CMK (cell line): ENCODE measurements around the gene MORC2.
A peak's percentile ranks its signal among the peaks of the same experiment; 100 is the strongest.

Source experiments
- DNase-seq: peaks from one replicate; pipeline ENCODE4 v3.0.0-alpha.2; 2010; ENCODE audit warnings: low read depth

The MORC2 gene

DNA sequence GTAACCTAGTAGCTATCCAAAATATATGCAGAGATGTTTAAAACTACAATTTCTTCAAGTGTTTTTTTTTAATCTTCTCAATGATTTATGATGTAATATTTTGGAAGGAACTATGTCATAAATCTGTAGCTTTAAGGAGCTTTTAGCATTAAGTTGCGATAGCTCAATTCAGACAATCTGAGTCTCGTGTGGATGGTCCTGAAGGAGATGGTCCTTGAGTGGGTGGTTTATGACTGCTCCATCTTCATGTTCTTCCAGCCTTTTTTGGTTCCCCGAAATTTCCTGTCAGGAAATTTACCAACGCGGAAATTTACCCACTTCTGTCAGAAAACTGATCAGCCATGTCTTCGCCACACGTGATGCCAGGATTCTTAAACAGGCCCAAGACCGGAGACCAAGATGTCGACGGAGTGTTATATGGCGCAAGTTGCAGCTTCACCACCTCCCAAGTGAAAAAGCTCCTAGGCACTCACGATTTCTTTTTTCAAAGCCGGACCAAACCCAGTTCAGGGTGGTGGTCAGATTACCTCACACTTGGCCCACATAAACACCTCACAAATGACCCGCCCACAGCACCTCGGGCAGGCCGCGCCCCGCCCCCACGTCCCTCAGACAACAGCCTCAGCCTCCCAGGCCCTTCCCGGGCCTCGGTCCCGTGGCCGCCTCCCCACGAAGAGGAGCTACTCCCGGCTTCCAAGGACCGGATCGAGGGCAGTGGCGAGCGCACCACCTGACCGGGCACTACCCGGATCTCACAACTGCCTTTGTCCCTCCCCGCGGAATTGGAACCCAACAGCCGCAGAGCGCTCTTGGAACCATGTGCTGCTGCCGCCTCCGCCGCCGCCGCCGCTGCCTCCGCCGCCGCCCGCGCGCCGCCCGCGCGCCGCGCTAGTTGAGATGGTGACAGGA, at the start of gene MORC2:
Gene MORC2 (minus strand): TSS at position 760 of the 909 bp plus-strand sequence. CDS start 885 bp downstream, outside the sequence.
- no peak for DNase-seq

DNA sequence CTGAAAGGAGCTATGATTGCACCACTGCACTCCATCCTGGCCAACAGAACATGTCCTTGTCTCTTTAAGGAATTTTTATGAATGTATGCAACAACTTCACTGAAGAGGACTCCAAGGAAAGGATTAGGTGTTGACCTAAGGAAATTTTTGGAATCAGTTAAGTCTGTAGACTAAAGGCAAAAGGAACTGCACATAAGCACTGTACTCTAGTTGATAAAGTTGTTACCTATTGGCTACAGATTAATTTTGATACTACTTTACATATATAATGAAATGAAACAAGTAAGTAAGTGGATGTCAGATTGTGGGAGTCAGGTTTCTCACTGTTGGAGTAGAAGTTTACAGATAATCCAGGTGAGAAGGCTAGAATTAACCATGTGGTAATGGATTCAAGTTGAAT, 37.0 kb upstream of the MORC2 start:
- DNase-seq, result no peak

DNA sequence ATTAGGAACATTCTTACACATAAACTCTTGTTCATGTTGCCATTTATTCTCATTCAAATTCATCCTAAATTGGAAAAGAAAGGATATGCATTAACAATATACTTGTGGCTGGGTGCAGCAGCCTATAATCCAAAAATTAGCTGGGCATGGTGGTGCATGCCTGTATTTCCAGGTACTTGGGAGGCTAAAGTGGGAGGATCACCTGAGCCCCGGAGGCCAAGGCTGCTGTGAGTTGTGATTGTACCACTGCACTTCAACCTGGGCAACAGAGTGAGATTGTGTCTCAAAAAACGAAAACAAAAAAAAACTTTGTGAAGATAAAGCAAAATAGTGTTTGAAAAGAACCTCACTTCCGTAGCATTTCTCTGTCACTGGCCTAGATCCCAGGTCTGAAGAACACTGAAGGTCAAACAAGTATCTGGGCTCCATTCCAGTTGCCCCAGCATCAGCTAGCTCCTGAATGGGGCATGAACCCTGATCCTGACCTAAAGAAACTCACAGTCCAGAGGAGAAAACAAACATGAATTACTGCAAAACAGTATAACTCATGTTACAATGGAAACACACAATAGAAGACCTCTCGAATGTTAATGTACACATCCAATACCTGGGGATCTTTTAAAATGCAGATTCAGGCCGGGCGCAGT, 32.7 kb upstream of the MORC2 start:
- DNase-seq, result no peak

DNA sequence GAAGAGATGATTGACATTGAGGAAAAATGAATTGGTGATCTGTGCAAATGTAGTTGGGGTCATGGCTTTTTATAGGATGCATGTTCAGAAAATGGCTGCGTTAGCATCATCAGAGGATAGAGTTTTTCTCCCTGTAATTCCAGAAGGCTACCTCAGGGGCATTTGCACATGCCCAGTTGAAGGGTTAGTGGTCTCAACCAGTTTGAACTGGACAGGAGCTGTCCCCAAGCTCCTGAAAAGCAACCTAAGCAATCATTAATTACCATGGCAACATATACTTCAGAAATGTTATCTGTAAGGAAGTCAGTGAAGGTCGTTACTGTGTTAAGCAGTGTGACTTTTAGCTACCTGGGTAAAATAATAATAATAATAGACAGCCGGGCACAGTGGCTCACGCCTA, 29.8 kb upstream of the MORC2 start:
- DNase-seq, result no peak

DNA sequence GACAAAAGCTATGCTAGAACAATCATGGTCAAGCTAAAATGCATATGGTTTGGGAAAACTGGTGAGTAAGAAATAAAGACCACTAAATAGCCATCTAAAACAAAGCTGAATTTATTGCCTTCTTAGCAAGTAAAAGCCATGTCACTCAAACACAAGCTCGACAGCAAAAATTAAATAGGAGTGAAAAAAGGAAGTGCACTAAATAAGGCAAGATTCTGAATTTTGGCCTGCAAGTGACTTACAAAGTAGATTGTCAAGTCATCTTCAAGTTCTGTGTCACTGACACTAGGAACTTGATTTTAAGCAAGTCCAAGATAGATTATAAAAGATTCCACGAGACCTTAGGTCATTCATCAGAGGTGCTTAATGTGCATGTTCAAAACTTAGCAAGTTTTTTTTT, 27.9 kb upstream of the MORC2 start:
- no peak for DNase-seq

DNA sequence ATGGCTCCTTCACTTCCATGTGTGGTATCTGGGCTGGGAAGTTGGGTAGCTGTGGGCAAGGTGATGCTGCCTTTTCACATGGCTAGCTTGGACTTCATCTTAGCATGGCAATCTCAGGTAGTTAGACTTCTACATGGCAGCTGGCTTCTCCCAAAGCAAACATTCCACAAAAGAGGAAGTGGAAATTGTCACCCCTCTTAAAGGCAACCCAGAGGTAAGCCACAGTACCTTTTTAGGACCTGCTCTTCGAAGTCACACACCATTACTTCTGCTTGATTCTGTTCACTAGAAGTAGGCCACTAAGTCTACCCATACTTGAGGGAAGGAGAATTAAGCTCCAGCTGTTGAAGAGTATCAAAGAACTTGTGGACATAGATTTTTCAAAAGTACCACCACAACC, 26.4 kb upstream of the MORC2 start:
- DNase-seq, result no peak

DNA sequence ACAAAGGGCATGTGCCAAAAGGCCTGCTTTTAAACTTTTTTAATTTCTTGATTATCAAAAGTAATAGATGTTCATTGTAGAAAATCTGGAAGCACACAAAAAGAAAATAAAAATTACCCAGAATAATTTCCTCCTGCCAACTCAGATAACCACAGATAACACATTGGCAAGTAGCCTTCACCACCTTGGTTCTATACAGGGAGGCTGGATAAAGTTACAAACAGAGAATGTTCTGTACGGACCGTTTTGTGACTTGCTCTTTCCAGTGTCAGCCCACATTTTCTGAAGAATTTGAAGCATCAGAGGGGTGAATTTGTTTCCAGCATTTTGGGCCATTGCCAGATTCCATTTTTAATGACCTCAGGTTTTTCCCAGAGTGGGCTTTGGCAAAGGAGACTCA, 24.0 kb upstream of the MORC2 start:
- DNase-seq, result no peak

DNA sequence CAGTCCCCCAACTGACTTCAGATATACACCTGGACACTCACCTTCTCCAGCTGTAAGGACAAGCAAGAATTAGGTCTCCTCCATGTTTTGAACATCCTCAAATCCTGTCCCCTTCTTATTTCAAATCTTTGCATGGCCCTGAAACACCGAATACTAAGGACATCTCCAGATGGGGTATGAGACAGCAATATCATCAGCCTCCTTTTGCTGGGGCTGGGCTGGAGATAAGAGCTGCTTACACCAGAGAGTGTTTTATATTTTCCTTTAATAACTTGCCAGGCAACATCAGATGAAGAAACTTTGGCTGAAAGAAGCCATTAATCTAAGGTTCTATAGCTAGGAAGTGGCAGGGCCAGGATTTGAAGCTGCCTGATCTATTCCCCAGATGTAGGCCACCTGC, 22.1 kb upstream of the MORC2 start:
- no peak for DNase-seq

DNA sequence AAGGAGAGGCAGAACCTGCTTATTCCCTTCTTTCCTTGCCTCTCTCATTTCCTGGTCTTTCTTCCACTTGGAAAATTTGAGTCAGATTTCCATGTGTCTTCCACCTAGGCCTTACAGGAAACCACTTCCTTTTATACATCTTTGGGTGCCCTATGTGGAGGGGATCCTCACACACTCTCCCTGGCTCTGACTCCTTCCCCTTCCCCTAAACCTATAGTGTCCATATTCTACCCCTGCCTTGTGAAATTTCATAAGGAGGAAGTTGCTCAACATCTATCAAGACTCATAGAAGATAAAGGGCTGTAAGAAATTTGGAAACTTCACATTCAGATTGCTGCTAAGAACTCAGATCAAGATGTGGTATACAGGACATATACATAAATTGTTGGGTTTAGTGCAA, 20.9 kb upstream of the MORC2 start:
- no peak for DNase-seq

DNA sequence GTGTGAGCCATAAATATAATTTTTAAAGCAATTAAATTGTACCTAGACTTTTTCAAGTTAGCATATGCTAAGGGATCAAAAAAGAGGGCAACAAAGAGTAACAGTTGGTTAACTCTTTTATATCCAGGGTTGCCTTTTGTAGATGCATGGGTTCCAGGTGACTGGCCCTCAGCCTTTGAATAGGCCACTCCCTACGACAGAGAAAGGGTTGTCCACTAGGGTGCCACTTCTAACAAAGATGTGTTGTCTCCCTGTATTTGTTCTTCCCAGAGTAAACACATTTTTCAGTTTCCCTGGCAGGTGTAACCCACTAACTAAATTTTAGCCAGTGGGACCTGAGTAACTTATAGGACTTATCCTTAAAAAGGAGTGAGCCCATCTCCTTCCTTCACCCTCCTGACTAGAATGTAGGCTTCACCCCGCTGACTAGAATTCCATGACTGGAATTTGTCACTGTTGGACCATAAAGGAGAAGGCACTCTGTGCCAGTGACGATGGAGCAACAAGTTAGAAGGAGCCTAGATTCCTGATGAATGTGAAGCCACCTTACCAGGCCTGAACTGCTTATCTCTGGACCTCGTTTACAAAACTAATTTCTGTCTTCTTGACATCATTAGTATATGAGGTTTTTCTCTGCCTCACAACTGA, 17.1 kb upstream of the MORC2 start:
- DNase-seq, result no peak

DNA sequence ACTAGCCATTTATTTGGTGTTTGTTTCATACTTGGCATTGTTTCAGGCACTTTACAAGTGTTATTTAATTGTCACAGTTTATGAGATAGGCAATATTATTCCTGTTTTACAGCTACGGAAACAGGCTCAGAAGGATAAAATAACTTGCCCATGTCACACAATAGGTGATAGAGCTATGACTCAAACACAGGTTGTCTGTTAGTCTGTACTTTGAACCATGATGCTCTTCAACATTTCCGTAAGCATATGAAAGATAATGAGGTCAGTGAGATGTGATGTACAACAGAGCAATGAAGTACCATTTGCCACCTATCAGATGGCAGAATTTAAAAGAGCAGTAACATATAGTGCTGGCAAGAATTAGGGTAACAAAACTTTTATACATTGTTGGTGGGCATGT, 15.7 kb upstream of the MORC2 start:
- no peak for DNase-seq

DNA sequence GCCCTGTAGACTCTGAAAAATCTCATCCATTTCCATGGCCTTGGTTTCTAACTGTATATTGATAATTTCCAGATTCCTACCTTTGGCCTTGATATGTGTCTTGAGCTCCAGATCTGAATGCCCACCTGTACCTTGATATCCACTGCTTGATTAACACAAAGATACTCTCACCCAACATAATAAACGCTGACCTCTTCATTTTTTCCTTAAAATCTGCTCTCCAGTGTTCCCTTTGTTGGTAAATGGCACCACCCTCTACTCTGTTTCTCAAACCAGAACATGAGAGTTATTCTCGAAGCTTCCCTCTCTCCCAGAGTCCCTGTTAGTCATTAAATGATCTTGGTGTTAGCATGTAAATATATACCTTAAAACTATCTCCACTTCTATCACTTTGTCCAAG, 13.9 kb upstream of the MORC2 start:
- DNase-seq, result no peak

DNA sequence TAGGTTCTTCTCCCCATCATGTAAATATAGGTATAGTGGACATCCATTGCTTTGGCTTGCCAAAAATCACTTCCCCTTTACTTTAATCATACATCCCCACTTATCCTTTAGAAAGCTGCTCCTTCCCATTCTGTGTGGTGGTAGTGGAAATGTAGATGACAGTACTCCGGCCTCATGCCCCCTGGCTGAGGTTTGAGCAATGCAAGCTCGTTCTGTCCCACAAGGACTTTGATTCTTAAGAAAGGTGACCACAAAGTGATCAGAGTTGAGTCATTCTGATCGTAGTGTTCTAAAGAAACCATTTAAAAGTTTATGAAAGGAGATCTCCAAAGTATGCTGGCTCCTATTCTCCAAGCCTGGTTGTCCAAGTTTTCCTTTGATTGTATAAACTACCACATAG, 11.4 kb upstream of the MORC2 start:
- DNase-seq, result no peak

DNA sequence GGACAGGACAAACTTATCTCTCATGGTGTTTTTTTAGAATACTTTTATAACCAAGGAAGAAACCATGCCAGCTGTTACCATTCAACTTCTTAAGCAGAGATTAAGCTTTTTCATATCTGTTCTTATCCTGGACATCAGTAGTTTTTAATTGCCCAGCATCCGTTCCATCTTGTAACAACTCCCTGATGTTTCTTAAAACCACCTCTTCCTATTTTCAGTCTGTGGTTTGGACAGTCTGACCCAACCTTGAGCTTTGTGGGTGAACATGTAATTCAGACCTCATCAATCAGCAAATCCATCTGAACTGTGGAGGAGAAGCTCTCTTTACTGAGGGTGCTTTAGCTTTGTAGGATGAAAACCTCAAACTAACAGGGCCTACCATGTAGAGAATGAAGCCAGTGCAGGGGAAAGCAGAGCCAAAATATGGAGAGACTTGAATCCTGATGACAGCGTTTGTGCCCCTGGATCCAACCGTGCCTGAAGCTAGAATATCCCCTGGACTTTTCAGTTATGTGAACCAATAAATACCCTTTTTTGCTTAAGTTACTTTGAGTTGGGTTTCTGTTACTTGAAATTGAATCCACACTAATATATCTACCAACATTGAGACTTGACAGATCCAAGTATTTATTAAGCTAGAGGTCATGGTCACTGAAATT, 9.9 kb upstream of the MORC2 start:
- DNase-seq, result no peak

DNA sequence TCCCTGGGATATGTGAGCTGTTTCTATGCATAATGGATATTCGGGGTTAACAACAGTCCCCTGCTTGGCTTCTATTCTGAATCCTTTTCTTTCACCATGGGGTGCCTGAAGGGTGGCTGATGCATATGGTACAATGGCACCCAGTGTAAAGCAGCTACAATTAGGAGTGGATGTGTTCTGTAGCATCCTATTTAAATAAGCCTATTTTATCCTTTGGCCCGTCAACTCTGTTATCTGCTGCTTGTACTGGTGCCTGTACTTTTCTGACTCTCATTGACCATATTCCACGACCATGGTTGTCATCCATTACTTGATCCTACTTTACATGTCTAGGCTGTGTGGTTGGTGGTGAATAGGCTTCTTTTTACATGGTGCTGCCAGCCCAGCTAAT, 1.8 kb upstream of the MORC2 start:
- no peak for DNase-seq

DNA sequence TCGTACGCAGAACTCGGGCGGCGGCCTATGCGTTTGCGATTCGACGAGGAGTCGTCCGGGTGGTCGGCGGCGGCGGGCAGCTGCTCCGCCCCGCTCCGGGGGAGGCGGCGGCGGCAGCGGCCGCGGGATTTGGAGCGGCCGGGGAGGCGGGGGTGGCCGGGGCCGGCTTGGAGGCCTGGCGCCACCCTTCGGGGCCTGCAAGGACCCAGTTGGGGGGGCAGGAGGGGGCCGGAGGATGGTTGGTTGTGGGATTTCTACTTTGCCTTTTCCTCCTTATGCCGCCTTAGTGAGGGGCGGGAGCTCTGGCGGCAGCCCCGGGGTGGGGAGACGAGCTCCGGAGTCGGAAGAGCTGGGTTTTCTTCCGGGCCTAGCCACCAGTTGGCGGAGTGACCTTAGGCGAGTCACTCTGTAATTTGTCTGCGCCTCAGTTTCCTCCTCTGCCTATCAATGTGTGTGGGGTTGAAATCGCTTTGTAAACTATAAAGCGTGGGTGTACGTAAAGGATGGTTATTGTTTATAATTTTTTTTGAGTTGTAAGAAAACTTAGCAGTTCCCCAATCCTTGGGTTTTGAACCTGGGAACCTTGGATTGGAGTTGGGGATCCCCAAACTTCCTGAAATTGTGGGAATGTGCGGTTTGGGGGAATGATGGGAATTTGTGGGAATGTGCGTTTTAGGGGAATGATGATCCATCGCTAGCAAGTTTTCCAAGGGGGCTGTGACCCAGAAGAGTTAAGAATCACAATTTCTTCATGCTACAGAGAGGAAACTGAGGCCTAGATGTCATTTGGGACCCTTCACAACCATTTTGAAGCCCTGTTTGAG, 1.2 kb upstream of the MORC2 start:
- peak; percentile 32 for DNase-seq

DNA sequence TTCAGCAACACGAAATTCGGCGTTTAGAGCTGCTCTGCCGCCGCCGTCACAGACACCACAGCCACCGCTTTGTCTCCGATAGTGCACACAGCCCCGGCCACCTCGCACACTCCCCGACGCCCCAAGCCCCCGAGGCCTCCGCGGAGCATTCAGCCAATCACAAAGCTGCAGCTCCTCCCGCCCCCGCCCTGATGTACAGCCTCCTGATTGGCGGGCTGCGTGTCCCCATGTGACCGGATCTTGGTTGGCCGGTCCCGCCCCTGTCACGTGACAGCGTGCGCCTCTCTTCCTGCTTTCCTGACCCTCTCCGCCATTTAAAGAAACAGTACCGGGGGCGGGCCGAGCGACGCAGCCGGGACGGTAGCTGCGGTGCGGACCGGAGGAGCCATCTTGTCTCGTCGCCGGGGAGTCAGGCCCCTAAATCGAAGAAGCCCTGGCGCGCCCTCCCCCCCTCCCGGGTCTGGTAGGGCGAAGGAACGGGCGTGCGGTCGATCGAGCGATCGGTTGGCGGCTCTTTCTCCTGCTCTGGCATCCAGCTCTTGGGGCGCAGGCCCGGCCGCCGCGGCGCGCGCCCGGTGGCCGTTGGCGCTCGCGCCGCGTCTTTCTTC, 454 bp upstream of the MORC2 start, which contains the start of gene TUG1:
Gene TUG1 (plus strand): TSS at position 342 of the 608 bp plus-strand sequence.
- peak; percentile 96 for DNase-seq

DNA sequence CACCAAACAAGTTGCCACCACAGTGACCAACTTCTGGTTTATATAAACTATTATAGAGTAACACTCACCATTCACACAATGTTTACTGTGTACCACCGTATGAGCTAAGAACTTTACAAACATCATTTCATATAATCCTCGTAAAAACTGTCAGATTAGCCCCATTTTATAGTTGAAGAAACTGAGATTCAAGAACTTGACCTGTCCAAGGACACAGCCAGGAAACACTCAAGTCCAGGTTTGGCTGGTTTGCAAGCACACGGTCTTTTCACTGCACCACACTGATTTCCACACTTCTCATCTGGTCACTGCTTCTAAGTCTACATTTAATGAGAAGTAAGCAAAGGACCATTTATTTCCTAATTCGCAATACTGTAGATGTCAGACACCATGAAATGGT, 3.7 kb downstream of the MORC2 start:
- no peak for DNase-seq

DNA sequence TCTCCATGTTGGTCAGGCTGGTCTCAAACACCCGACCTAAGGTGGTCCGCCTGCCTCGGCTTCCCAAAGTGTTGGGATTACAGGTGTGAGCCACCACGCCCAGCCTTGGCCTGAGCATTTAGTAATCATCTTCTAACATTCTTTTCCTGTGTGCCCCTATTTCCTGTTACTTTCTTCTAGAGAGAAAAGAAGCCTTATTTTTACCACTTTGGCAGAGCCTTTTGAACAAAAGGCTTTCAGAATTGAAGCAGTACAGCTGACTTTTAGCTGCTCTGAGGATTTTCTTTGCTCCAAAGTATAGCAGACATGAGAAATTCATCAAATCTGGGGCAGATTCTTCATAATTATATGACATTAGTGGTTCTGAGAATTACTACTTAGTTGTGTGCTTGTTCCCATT, 13.4 kb downstream of the MORC2 start:
- DNase-seq, result no peak

DNA sequence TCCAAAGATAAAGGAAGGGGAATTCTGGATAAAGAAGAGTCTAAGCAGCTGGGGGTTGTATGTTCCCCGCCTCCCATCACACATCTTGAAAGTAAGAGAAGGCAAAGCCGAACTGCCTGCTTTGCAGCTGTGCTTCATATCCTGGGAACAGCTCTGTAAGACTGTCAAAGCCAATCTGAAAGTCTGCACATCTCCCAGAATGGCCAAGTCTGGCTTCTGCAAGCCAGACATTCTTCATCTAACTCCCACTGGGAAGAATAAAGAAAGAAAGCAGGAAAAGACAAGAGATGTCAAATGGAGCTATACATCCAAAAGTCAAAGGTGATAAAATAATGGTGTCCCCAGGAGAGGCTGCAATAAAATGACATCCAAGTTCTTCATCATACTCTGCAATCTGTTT, 15.4 kb downstream of the MORC2 start:
- no peak for DNase-seq
